ENCODE measurements around the gene SEMA3C. TPM values are rescaled to one million over a fixed set of nuclear protein-coding genes. Genes with fewer than 3 reads are reported as not detected.

The SEMA3C gene
- total and polyA plus RNA-seq, 8 donors = 58.0 to 118 (median 95.0) TPM

- no peak for TF ChIP-seq CTCF (IDR thresholded peaks at IDR 0.05)
- Histone ChIP-seq H3K27ac (no peak overlapping the region), H3K27me3 (no peaks in the 10 kb centered on the region), H3K9me3 (no peaks in the 10 kb centered on the region), H3K36me3 (no peaks in the 10 kb centered on the region), H3K4me3 (no peak overlapping the region), H3K4me1 (no peaks in the 10 kb centered on the region)
- ATAC-seq = no peak
- no peak for DNase-seq
- intact Hi-C loops (cut with DNase I) = no loop called here
These were observed 187.6 kb downstream of the SEMA3C start for GRCh38 chr7:80731281-80731680.

GRCh38 chr7:80729591-80730320, 189.1 kb downstream of the SEMA3C start:
- H3K4me1 ChIP-seq = no peaks in the 10 kb centered on the region
- peak in 2 of 4 donors; percentile 72 to 78 for DNase-seq
- H3K27ac ChIP-seq = no peak overlapping the region
- H3K9me3 ChIP-seq = no peaks in the 10 kb centered on the region
- no peaks in the 10 kb centered on the region for H3K36me3 ChIP-seq
- H3K27me3 ChIP-seq = no peaks in the 10 kb centered on the region
- intact Hi-C loops (cut with DNase I) = no loop called here
- no peak for TF ChIP-seq CTCF (IDR thresholded peaks at IDR 0.05)
- ATAC-seq = peak; percentile 30
- H3K4me3 ChIP-seq = no peak overlapping the region

GRCh38 chr7:80726666-80727065, 192.2 kb downstream of the SEMA3C start:
- no peak for DNase-seq
- H3K4me1 ChIP-seq = peaks cover 11 to 26% of the 10 kb centered on the region in 2 donors
- H3K27ac ChIP-seq = no peak overlapping the region
- H3K4me3 ChIP-seq = no peak overlapping the region
- H3K27me3 ChIP-seq = no peaks in the 10 kb centered on the region
- no peak for TF ChIP-seq CTCF (IDR thresholded peaks at IDR 0.05)
- ATAC-seq = no peak
- H3K36me3 ChIP-seq = no peaks in the 10 kb centered on the region
- intact Hi-C loops (cut with DNase I) = no loop called here
- no peaks in the 10 kb centered on the region for H3K9me3 ChIP-seq

- Histone ChIP-seq H3K36me3 (no peaks in the 10 kb centered on the region), H3K9me3 (no peaks in the 10 kb centered on the region), H3K27ac (no peak overlapping the region), H3K4me1 (peaks cover 11 to 32% of the 10 kb centered on the region in 2 donors), H3K27me3 (no peaks in the 10 kb centered on the region), H3K4me3 (no peak overlapping the region)
- DNase-seq (no peak), ATAC-seq (no peak)
- no peak for TF ChIP-seq CTCF (IDR thresholded peaks at IDR 0.05)
- intact Hi-C loops (cut with DNase I) = no loop called here
These were observed 193.7 kb downstream of the SEMA3C start for GRCh38 chr7:80725181-80725611.

GRCh38 chr7:80724249-80724871, 194.5 kb downstream of the SEMA3C start:
- DNase-seq = peak in 2 of 4 donors; percentile 69 to 78
- no peak for TF ChIP-seq CTCF (IDR thresholded peaks at IDR 0.05)
- peak; percentile 56 for ATAC-seq
- H3K27me3 ChIP-seq = no peaks in the 10 kb centered on the region
- H3K4me1 ChIP-seq = peaks cover 11 to 32% of the 10 kb centered on the region in 2 donors
- no peaks in the 10 kb centered on the region for H3K9me3 ChIP-seq
- no peak overlapping the region for H3K4me3 ChIP-seq
- H3K36me3 ChIP-seq = no peaks in the 10 kb centered on the region
- intact Hi-C loops (cut with DNase I) = no loop called here
- H3K27ac ChIP-seq = peak overlapping the region; percentile 20 to 22

All from left lung (tissue), 10 donors.